Right forelimb (tissue), 1 donor: ENCODE results near the gene TMEM179.
A peak's percentile ranks its signal among the peaks of the same experiment; 100 is the strongest.

ENCODE experiments used
- DNase-seq: peaks from one replicate; pipeline ENCODE4 v3.0.0-alpha.2; 2018

TMEM179 gene

GRCh38 chr14:104554088-104554607 lies 50.4 kb downstream of the TMEM179 start:
- peak; percentile 41 for DNase-seq

DNA sequence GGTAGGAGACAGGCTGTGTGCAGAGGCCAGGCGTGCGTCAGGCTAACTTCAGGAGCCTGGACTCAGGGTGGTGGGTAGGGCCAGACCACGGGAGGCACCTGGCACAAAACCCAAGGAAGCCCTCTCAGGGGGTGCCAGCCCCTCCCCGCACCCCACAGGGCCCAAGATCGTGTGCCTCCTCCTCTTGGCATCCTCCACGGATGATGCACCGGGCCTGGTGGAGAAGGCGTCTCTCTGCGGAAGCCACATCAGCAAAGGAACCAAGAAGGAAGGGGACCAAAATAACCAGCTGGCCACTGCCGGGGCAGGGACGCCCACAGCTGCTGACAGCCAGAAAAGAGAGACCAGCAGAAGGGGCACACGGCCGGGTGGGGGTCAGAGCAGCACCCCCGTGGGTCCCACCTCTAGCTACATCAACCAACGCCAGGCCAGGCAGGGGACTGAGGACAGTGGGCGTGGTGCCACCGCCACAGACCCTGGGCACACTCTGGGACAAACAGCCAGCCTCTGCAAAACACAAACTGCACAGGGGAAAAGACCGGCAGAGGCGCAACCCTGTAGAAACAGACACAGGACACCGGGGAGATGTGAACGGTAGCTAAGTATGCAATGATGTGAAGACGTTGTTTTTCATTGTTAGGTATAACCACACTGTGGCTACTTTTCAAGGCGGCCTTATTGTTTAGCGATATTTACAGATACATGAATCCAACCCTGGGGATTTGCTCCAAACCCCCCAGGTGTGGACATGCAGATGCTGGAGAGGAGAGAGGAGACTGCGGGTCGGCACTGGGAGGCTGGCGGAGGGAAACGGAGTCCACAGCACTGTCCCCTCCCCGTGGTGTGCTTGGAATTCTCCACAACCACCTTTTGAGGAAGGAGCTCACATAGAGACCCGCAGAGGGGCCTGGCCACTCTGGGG lies 51.1 kb downstream of the TMEM179 start:
- peak; percentile 32 for DNase-seq

- DNase-seq, result peak; percentile 32
These were observed 51.8 kb downstream of the TMEM179 start for GRCh38 chr14:104552738-104553125.

DNA sequence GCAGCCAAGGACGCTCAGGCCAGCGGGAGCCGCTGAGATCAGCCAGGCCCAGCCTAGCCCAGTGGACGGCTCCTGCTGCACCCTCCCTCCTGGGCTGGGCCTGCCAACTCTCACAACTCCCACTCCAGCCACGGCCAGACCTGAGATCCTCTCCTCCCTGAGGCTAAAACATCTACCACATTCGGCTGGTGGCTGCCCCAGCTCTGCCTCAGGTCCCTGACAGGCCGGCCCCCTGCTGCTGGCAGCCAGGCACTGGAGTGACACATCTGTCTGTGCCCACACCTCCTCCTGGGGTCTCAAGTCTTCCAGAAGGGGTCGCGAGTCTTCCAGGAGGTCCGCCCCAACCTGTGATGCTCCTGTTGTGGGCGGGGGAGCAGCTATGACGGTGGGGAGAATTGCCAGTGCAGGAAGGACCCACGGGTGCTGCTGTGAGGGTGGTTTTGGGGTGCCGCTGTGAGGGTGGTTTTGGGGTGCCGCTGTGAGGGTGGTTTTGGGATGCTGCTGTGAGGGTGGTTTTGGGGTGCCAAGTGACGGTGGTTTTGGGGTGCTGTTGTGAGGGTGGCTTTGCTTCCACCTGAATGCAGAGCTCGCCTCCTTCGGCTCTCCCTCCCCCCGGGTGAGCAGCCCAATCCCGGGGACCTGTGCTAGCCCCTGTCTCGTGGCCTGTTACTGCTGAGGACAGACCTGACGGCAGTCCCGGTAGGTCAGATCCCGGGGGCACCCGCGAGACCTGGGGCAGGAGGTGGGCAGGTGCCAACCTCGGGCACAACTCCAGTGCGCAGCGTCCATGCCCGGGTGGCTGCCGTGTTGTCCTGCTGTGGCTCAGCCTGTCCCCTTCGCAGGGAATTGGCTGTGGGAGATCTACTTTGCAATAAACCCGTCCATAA lies 52.5 kb downstream of the TMEM179 start:
- DNase-seq, result peak; percentile 37

- DNase-seq, result no peak
These were observed 53.5 kb downstream of the TMEM179 start for GRCh38 chr14:104550861-104551728.

GRCh38 chr14:104550340-104550860 lies 54.2 kb downstream of the TMEM179 start:
- DNase-seq, result no peak

DNA sequence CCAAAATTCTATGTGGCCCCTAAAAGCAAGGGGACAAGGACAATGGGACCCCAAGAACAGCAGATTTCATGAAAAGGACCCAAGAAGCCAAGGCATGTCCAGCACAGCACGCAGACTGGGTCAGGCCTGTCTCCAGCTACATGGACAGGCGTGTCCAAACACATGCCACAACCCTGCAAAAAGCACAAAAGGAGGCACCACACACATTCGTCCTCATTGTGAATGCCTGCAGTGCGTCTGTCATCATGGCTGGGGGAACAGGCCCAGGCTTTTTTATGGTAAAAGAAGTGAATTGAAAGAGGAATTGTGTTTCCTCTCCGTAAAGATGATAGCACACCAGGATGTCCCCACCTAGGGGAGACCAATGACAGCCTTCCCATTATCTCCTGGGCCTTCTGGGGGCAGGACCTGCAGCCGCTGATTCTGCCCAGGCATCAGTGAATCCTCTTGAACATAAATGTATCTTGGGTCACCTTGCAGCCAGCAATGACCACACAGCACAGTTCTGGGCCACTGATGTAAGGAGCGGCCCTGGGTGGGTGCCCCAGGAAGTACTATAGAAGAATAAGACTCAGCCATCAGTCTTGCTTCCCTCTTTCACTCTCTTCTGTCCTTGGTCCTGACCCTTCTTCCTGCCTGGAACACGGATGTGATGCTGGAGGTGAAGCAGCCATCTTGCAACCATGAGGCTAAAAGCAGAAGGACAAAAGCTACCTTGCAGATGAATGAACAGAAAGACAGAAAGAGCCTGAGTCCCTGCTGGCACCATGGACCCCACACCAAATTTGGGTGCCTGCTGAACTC lies 54.8 kb downstream of the TMEM179 start:
- no peak for DNase-seq

DNA sequence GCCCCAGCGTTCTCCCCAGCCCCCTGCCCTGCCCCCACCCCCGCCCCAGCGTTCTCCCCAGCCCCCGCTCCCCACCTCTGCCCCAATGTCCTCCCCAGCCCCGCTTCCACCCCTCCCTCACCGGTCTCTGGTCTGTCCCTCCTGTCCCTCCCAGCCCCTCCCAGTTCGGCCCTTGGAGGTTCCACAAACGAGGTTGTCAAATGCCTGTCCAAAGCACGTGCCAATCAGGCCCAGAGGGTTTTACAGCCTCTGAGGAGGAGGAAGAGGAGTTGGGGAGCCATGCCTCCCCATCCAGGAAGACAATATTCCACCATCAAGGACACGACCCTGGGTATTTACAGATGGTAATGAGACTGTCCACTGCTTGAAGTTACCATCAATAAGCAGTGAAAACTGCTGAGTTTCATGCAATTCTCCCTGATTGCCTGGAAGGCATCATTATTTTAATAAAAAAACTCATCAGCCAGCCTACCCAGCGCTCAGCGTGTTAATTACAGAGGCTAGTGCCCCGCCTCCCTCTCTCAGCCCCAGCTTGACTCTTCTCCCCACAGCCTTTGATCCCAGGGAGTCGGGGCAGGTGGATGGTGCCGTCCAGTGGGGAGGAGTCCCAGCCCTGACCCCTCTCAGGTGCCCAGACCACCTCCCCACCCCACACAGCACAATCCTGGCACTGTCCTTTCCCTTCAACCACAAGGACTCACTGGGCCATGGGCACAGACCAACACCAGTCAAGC lies 55.6 kb downstream of the TMEM179 start:
- DNase-seq, result no peak

- no peak for DNase-seq
These were observed 56.4 kb downstream of the TMEM179 start for GRCh38 chr14:104547998-104548700.

- no peak for DNase-seq
These were observed 57.1 kb downstream of the TMEM179 start for GRCh38 chr14:104547310-104547997.

DNA sequence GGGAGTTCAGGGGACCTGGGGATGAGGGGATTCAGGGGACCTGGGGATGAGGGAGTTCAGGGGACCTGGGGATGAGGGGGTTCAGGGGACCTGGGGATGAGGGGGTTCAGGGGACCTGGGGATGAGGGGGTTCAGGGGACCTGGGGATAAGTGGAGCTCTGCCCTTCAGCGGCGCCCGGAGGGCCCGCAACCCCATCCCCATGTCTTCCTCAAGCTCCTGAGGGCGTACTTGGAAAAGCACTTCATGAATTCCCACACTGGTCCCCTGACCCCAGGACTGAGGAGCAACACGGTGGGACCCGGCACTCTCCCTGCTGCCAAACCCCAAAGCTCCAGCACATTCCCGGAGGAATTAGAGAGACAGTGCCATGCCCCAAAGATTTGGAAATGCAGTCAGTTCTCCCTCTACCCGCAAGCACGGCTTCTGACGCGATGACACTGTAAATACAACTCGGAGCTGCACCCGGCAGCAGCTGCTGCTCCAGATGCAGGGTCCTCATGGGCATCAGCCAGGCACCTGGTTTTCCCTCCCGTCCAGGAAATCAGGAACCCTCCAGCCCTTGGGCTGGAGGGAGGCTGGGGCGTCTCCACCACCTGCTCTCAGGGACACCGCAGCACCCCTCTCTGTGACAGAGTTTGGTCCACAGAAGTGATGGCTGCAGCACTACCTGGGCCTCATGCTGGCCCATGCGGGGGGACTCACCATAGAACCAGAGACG lies 57.8 kb downstream of the TMEM179 start:
- DNase-seq, result no peak

DNA sequence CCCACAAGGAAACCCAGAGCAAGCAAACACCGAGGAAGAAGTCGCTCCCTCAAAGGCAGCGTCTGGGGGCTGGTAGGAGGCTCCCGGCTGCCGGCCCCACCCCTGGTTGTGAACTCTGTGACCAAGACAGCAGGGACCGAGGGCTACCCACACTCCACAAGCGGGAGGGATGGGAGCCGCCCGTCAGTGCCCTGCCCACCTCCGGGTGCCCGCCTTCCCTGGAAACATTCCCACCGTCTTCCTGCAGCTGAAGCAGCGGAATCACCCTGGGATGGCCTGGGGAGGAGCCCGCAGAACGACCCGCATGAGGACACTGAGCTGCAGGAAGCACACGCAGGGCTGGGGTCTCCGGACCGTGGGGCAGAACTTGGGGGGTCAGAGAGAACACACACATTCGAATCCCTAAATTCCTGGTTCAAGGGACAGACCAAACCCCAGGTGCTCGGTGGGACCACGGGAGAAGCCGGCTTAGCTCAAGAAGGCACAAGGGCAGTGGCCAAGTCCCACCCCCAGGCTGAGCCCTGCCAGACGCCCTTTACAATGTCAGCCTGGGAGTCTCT lies 58.5 kb downstream of the TMEM179 start:
- DNase-seq, result no peak

DNA sequence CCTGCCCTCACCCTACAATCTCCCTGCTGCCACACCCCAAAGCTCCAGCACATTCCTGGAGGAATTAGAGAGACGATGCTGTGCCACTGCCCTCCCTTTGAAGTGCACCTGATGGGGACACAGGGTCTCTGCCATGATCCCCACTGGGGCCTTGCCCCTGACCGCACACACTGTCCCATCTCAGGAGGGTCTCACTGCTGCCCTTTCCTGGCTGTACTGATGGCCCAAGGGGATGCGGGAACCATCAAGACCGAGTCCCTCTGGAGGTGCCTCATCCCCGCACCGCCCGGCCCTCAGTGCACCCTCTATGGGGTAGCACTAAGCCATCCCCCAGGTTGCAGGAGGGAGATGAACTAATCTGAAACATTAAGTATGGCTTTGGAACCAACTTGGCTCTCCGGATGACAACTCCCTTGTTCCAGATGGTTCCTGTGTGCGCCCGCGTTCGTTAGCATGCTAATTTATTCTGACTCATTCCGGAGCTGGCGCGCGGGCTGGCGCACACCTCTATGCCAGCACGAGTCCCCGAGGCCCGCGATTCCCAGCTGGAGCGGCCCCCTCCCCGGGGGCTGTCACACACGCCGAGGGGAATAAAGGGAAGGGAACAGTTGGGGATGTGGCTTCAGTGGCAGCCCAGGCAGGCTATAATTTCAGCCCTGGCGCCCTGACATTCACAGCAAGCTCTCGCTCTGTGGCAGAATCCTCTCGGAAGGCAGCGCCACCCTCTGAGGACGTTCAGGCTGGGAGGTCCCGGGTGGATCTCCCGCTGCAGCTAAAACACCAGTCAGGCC lies 59.2 kb downstream of the TMEM179 start:
- no peak for DNase-seq

- no peak for DNase-seq
These were observed 60.1 kb downstream of the TMEM179 start for GRCh38 chr14:104544362-104544961.

DNA sequence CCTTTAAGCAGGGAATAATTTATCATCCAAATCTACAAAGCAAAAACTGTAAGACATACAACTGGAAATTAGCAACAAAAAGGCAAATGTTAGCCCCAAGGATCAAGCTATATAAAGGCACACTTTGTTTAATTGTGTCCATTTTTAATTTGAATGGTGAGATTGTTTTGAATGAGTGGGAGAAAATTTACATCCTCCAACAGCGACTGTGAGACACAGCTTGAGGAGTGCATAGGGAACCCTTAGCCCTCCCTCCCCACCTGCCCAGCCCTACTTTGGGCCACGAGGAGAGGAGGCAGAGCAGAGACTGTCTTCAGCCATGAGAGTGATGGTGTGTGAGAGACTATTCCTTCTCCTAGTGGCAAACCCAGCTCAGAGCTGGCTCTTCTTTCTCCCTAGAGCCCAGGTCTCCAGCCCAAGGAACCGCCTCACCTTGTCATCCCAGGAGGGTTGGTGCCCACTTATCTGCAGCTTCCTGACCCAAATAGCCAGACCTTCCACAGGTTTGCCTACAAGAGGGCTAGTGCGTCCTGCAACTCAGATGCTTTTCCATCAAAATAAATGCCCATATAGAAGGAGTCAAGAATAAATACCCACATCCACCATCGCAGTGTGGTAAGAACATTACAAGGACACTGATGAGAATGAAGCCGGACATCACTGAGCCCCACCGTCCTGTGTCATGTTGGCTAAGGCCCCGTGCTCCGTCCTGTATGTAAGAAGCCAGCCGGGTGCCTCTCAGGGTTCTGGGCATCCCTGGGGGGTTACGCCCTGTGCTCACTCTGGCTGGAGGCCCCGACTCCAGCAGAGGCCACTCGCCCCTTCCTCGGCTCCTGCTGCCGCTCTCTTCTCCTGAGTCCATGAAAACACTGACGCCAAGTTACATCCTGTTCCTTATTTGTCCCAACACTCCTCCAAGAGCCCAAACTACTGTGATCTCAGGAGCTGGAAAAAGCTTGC lies 61.4 kb downstream of the TMEM179 start:
- no peak for DNase-seq
